GM21381 (cell line): ENCODE data around the gene ADGRE2.
"Not testable (repeated sequence)": the region's sequence is repeated elsewhere in the genome, so short reads cannot be mapped to it uniquely, and the experiment has no call there.

ENCODE experiments used
- ATAC-seq: cut with Tn5 transposase; IDR thresholded peaks from one replicate; pipeline ENCODE4 v1.9.1; 2021; ENCODE audit warnings: mild to moderate bottlenecking, moderate library complexity; ENCODE audit not compliant: unreplicated experiment

Gene ADGRE2

DNA sequence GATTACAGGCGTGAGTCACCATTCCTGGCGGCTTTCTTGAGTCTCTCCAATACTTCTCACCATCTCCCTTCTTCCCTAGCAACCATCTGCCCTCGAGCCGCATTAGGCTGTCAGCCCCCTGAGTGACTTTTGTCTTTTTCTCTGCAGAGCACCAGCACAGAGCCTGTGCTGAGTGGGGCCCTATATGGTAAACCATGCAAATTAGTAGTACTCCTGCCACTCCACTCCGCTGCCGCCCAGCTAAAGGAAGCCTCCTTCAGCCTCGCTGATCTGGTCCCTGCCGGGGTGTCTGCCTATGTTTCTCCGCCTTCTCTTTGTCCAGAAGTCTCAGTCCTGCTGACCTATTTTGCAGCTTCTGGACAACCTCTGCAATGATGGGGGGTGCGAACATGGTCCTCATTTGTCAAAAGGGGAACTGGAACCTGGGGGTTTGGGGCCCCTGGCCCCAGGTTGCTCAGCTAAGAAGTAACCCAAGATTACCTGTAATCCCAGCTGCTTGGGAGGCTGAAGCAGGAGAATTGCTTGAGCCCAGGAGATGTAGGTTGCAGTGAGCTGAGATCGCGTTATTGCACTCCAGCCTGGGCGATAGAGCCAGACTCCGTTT is 2.4 kb upstream of the ADGRE2 start:
- not testable (repeated sequence) for ATAC-seq

DNA sequence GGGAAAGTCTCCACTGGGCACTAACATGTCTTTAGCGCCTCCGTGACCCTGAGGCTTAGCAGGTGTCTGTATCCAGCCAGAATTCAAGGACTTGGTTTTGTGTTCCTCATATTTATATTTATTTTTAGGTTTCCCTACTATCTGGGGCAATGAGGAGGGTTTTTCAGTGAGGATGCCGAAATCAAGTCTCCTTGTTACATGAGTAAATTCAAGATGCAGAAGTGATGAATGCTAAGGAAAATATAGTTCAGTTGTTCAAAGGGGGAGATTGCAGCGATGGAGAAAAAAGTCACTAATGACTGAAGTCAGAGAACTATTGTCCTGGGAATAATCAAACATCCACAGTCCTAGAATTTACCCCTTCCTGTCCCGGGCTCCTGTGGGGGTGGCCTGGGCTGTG is 791 bp upstream of the ADGRE2 start:
- no peak for ATAC-seq

DNA sequence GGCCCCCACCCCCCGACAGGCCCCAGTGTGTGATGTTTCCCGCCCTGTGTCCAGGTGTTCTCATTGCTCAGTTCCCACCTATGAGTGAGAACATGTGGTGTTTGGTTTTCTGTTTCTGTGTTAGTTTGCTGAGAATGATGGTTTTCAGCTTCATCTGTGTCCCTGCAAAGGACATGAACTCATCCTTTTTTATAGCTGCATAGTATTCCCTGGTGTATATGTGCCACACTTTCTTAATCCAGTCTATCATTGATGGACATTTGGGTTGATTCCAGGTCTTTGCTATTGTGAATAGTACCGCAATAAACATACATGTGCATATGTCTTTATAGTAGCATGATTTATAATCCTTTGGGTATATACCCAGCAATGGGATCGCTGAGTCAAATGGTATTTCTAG is 715 bp downstream of the ADGRE2 start:
- not testable (repeated sequence) for ATAC-seq

DNA sequence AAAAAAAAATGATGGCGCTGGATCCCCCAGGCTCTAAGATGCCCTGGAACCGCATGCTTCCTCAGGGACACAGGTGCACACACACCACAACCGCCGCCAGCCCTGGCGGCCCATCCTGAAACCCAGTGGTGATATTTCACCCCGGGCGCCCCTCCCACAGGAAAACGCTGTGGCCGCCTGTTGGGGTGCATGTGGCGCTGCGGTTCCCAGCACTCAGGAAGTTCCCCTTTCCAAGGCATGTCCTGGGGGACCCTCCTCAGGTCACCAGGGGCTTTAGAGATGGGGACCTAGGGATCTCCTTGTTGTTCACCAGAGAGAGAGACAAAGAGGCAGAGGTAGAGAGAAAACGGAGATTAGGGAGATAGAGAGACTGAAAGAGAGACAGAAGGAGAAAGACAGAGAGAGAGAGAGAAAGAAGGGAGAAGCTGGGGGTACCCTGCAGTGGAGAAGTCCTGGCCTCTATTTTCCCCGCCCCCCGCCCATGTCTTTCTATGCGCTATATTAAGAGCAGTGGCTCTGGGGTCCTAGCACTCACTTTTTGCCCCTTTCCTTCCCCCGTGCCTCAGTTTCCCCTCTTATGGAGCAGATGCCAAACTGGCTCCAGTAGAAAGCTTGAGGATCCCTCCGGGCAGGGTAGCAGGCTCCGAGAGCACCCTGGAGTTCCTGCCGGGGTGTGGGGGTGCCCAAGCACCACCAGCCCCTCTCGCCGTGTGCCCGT is 2.3 kb downstream of the ADGRE2 start:
- ATAC-seq: no peak

DNA sequence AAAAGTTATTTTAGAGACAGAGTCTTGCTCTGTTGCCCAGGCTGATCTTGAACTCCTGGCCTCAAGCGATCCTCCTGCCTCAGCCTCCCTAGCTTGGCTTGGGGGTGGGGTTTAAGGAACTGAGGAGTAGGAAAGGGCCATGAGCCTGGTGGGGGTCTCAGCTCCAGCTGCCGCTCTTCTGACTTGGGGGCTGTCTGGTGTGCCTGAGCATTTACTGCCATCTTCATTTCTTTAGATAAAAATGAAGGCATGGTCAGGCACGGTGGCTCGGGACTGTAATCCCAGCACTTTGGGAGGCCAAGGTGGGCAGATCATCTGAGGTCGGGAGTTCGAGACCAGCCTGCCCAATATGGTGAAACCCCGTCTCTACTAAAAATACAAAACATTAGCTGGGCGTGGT is 3.0 kb downstream of the ADGRE2 start:
- ATAC-seq: not testable (repeated sequence)

DNA sequence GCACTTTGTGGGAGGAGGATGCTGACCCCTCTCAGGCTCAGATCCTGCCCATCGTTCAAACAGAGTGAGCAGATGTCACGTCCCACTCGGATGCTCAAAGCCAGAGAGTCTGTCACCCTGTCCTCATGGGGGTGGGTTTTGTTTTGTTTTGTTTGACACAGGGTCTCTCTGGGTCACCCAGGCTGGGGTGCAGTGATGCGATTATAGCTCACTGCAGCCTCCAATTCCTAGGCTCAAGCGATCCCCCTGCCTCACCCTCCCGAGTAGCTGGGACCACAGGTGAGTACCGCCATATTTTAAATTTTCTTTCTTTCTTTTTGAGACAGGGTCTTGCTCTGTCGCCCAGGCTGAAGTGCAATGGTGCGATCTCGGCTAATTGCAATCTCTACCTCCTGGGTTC is 4.0 kb downstream of the ADGRE2 start:
- ATAC-seq: no peak

DNA sequence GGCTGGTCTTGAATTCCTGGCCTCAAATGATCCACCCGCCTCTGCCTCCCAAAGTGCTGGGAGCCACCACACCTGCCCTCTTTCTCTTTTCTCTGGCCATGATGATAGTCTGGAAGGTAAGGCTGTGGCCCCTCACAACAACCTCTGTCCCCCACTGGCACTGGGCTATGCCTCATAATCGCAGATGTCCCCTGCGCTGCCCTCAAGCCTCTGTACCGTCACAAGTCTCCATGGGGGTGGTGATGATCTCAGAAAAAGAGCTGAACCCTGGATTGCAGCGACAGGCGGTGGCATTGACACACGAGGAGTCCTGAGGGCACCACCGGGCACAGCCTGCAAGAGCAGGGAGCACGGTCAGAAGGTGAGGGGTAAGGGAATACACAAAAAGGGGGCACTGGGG is 4.6 kb downstream of the ADGRE2 start:
- not testable (repeated sequence) for ATAC-seq

DNA sequence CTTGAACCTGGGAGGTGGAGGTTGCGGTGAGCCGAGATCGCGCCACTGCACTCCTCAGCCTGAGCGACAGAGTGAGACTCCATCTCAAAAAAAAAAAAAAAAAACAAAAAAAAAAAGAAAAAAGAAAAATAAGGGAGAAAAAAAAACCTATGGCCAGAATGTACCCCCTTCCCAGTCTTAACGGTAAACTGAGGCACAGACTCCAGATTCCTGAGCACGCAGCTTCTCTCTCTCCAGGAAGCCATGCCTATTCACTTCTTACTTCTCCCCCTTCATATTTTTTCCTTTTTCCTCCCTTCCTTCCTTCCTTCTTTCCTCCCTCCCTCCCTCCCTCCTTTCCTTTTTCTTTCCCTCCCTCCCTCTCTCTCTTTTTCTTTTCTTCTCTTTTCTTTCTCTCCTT is 5.4 kb downstream of the ADGRE2 start:
- no peak for ATAC-seq

DNA sequence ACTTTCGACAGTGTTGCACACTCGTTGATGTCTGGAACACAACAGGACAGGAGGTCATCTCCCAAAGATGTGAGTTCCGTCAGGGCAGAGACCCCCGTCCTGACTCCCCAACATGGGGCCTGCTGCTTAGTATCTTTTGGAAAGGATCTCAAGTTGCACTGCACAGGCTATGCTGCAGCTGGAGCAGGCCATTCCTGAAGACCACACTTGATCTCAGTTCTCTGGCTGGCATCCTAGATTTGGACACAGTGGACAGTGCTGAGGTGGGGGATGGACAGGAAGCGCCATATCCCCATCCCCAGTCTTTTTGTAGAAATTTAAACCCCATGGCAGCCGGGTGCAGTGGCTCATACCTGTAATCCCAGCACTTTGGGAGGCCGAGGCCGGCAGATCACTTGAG is 5.9 kb downstream of the ADGRE2 start:
- no peak for ATAC-seq

DNA sequence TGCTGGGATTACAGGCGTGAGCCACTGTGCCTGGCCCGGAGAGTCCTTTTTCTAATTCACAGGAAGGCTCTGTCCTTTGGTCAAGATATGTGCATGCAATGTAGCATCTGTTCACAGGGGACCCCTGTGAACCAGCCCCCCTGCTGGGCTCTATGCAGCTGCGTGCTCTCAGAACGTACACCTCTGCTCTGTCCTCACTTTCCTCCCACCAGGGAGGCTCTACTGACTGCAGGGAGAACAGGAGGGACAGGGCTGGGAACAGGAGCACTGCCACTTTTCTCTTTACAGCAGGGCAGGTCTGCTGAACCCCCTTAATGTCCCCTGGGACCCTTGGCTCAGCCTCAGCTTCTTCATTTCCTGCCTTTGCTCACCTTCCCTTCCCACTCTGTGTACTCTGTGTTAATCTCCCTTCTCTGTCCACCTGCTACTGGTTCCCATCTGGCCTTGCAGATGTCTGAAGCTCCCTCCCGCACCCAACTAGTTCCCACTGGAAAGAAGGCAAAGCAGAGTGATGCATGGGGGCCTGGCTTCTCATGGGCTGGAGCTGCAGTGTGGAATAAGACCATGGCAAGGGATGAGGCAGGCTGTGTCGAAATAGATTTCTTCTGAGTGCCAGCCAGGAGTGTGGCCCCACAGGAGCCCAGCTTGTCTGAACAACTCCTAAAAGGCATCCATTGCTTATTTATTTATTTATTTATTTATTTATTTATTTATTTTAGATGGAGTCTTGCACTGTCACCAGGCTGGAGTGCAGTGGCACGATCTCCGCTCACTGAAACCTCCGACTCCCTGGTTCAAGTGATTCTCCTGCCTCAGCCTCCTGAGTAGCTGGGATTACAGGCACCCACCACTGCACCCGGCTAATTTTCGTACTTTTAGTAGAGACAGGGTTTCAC is 7.2 kb downstream of the ADGRE2 start:
- ATAC-seq: no peak

DNA sequence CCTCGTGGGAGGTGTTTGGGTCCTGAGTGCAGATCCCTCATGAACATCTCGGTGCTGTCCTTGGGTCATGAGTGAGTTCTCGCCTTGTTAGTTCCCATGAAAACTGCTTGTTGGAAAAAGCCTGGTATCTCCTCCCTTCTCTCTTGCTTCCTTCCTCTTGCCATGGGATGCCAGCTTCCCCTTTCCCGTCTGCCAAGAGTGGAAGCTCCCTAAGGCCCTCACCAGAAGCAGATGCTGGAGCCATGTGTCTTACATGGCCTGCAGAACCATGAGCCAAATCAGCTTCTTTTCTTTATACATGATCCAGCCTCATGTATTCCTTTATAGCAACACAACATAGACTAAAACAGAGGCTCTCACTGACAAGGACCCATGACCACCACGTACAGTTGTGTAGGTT is 8.2 kb downstream of the ADGRE2 start:
- ATAC-seq: no peak

DNA sequence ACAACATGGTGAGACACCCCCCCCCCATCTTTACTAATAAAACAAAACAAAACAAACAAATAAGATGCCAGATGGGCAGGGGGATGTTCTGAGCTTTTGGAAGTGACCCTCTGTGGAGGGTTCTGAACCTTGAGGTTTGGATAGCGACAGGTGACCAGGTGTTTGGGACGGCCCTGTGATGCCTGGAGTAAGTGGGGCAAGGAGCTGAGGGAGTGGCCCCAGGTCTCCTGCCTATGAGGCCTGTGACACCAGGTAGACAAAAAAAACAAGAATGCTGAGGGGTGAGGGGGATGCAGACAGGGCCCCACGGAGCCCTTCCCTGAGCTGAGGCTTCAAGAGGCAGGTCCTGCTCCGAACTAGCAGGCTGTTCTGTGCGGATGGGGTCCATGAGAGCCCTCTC is 9.2 kb downstream of the ADGRE2 start:
- no peak for ATAC-seq

DNA sequence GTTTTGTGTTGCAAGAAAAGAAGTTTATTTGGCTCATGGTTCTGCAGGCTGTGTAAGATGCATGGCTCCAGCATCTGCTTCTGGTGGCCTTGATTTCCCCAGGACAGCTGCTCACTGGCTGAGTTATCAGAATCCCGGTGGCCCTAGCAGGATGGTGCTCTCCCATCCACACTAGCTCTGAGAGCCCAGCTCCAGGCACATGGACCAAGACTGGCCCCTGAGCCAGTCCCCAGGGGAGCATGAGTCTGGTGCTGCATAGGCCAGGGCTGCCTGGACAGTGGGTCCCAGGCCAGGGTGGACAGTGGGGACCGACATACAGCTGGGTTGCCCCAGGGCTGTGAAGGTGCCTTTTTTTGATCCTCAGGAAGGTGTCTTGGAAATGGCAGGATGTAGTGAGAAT is 10.4 kb downstream of the ADGRE2 start:
- ATAC-seq: no peak

DNA sequence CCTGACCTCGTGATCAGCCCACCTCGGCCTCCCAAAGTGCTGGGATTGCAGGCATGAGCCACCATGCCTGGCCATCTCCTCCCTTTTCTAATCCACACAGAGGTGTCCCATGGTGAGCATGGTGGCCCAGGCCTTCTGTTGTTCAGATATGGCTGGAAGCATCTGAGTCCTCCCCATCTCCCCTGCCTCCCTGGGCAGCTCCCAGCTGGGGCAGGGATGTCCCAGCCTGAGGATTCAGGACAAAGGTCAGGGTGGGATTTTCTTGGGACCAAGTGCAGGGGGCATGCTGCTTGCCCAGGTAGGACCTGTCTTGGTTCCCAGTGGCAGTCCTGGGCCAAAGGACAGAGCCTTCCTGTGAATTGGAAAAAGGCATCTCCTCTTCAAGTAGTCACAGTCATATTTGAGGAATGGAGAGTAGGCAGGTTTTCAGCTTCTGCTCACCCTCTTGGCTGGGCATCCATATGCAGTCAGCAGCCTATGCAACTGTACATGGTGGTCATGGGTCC is 10.8 kb downstream of the ADGRE2 start:
- ATAC-seq: no peak

DNA sequence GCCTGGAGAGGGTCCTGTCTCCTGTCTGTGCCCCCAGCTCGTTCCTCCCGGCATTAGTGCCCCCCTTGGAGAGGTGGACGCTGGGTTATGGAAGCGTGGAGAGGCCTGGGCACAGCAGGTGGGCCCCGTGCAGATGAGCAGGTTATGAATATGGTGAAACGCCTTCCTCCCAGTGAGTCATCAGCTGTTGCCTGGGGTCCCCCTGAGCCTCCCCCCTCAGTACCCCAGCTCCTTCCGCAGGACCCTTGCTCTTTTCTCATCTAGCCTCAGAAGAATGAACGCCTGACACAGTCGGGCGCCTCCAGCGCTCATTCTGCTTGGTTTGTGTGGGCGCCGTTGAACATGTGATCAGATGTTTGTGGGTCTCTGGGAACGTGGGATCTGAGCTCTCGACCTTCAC is 12.5 kb downstream of the ADGRE2 start:
- ATAC-seq: not testable (repeated sequence)

DNA sequence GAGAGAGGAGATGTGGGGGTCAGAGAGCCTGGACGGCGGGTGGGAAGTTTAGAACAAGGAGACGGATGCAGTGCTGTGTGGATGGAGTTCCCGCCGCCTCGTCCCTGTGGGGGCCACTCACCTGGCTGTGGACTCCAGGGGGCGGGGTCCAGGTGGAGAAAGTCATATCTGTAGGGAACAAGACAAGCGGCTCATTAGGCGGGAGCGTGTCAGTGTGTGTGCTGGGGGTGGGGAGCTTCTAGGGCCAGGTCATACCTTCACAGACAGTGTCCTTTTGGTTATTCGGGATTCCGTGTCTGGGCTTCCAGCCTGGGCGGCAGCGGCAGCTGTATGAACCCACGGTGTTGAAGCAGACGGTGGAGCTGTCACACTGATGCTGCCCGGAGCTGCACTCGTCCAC is 13.0 kb downstream of the ADGRE2 start:
- ATAC-seq: not testable (repeated sequence)

DNA sequence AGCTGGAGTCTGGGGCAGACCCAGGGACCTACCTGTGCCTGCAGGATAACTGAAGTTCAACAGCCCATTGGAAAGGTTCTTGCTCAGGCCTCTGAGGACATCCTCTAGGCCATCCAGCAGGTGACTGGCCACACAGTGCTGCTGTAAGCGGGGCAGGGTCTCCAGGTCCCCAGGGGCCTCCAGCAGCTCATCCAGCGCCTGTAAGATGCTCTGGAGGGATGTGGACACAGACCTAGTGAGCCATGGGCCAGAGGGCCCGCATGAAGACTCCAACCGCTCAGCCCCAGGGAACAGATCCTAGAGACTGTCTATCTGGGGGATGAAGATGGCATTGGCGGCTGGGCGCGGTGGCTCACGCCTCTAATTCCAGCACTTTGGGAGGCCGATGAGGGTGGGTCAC is 14.0 kb downstream of the ADGRE2 start:
- no peak for ATAC-seq

DNA sequence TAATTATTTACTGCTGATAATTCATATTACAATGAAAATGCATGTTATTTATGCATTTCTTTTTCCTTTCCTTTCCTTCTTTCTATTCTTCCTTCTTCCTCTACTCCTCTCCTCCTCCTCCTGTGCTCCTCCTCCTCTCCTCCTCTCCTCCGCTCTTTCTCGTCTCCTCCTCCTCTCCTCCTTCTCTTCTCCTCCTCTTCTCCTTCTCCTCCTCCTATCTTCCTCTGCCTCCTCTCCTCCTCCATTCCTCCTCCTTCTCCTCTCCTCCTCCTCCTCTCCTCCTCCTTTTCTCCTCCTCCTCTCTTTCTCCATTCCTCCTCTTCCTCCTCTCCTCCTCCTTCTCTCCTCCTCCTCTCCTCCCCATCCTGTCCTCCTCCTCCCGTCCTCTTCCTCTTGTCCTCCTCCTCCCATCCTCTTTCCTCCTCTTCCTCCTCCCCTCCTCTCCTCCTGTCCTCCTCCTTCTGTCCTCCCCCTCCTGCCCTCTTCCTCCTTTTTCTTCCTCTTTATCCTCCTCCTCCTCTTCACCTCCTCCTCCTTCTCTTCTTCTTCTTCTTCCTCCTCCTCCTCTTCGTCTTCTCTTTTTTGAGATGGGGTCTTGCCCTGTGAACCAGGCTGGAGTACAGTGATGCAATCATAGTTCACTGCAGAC is 14.7 kb downstream of the ADGRE2 start:
- ATAC-seq: no peak

DNA sequence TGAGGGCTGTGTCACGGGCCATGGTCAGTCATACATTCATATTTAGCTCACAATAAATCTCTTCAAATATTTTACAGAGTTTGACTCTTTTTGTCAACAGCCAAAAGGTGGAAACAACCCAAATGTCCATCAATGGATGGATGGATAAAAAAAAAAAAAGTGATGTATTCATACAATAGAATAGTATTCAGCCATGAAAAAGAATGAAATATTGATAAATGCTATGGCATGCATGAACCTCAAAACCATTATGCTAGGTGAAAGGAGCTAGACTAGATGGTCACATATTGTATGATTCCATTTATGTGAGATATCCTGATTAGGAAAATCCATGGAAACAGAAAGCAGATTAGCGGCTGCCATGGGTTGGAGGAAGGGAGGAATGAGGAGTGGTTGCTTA is 16.2 kb downstream of the ADGRE2 start:
- no peak for ATAC-seq

DNA sequence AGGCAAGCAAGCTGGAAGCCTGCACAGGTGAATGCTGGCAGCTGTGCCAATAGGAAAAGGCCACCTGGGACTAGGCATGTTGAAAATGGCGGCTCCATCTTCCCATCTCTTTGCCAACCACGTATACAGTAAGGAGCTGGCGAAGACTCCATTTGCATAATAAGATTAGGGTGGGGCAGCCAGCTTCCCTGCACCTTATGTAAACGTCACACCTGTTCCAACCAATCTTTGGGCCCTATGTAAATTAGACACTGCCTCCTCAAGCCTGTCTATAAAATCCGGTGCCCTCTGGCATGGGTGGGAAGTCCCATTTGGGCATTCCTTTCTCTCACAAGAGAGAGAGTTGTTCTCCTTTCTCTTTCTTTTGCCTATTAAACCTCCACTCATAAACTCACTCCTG is 16.8 kb downstream of the ADGRE2 start:
- no peak for ATAC-seq

DNA sequence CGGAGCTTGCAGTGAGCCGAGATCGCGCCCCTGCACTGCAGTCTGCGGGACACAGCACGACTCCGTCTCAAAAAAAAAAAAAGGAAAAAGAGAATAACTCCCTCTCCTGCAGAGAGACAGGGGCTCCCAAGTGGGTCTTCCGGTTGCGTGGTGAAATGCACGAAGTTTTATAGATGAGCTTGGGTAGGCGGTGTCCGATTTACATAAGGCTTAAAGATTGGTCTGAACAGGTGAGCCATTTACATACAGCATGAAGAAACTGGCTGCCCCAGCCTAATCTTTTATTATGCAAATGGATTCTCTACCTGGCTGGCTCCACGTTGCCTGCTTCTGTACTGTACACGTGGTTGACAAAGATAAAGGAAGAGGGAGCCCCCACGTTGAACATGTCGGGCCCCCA is 19.5 kb downstream of the ADGRE2 start:
- ATAC-seq: no peak
